Measurements from ENCODE around the gene TMEM108. TPM values are rescaled to one million over a fixed set of nuclear protein-coding genes. Genes with fewer than 3 reads are reported as not detected.

TMEM108 gene
- total and polyA plus RNA-seq, 9 donors, result under 0.01 to 4.2 (median 0.46) TPM; not detected in 2

DNA sequence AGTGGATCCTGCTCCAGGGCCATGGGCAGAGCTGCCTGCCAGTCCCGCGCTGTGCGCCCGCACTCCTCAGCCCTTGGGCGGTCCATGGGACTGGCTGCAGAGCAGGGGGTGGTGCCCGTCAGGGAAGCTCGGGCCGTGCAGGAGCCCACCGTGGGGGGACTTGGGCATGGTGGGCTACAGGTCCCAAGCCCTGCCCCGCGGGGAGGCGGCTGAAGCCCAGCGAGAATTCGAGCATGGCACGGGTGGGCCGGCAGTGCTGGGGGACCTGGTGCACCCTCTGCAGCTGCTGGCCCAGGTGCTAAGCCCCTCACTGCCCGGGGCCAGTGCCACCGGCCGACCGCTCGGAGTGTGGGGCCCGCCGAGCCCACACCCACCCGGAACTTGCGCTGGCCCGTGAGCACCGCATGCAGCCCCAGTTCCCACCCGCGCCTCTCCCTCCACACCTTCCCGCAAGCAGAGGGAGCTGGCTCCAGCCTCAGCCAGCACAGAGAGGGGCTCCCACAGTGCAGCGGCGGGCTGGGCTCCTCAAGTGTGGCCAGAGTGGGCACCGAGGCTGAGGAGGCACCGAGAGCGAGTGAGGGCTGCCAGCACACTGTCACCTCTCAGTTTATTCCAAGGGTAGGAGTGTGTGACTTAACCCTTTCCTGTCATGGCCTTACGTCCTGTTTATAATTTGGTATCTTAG is 129.3 kb downstream of the TMEM108 start:
- WGBS, 3 donors, result 94 to 98% (median 97%) methylated on average over 31 to 36 of the region's 36 CpGs
- H3K27me3 ChIP-seq, result no peaks in the 10 kb centered on the region
- TF ChIP-seq POLR2A (IDR thresholded peaks at IDR 0.05) (no peak), CTCF (IDR thresholded peaks at IDR 0.05) (no peak), EP300 (IDR thresholded peaks at IDR 0.05) (no peak)
- H3K4me3 ChIP-seq, result no peak overlapping the region
- intact Hi-C loops (cut with DNase I), result no loop called here
- H3K9me3 ChIP-seq, result no peaks in the 10 kb centered on the region
- H3K27ac ChIP-seq, result no peak overlapping the region
- no peaks in the 10 kb centered on the region for H3K36me3 ChIP-seq
- no peaks in the 10 kb centered on the region for H3K4me1 ChIP-seq (ENCODE audit: insufficient read depth)
- no peak for DNase-seq

GRCh38 chr3:133168025-133168401 is 129.8 kb downstream of the TMEM108 start:
- 95 to 100% (median 96%) methylated on average over 1 of the region's 1 CpG for WGBS, 3 donors
- DNase-seq, result no peak
- H3K4me1 ChIP-seq (ENCODE audit: insufficient read depth), result no peaks in the 10 kb centered on the region
- H3K4me3 ChIP-seq, result no peak overlapping the region
- no peaks in the 10 kb centered on the region for H3K27me3 ChIP-seq
- no peaks in the 10 kb centered on the region for H3K36me3 ChIP-seq
- intact Hi-C loops (cut with DNase I), result no loop called here
- TF ChIP-seq POLR2A (IDR thresholded peaks at IDR 0.05) (no peak), EP300 (IDR thresholded peaks at IDR 0.05) (no peak), CTCF (IDR thresholded peaks at IDR 0.05) (no peak)
- no peak overlapping the region for H3K27ac ChIP-seq
- H3K9me3 ChIP-seq, result no peaks in the 10 kb centered on the region

DNA sequence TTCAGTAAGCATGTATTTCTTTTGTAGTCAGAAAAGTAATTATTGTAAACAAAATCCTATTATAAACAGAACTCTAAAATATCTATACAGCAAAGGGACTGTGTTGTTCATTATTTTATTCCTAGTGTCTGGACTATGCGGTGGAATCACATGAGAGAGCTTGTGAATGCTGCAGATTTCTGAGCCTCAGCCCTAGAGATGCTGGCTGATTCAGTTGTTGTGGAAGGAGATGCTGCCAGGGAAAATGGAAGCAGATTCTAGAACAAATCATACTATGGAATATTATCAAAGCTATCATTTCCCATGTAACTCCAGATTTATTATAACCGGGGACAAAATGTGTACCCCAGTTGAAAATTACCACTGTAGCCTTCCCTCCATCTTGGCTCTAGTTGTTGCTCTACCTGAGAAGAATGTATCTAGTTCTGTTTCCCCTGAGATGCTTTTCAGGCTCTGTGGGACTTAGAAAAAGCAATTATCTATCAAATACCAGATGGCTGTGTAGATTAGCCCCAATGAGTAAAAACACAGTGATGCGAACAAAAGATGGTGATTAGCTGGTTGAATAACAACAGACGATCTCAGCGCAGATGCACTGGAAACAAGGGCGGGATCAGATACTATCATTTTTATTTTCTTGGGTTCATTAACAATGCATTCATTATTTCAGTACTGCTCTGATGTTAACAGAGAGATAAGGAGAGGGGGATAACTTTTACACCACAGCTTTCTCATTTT is 131.3 kb downstream of the TMEM108 start:
- 89 to 95% (median 92%) methylated on average over 6 of the region's 6 CpGs for WGBS, 3 donors
- Histone ChIP-seq H3K36me3 (no peaks in the 10 kb centered on the region), H3K27ac (no peak overlapping the region), H3K4me1 (ENCODE audit: insufficient read depth) (no peaks in the 10 kb centered on the region), H3K4me3 (no peak overlapping the region), H3K27me3 (no peaks in the 10 kb centered on the region), H3K9me3 (no peaks in the 10 kb centered on the region)
- no peak for TF ChIP-seq POLR2A (IDR thresholded peaks at IDR 0.05)
- TF ChIP-seq CTCF (IDR thresholded peaks at IDR 0.05), result no peak
- TF ChIP-seq EP300 (IDR thresholded peaks at IDR 0.05), result no peak
- DNase-seq, result no peak
- intact Hi-C loops (cut with DNase I), result no loop called here

DNA sequence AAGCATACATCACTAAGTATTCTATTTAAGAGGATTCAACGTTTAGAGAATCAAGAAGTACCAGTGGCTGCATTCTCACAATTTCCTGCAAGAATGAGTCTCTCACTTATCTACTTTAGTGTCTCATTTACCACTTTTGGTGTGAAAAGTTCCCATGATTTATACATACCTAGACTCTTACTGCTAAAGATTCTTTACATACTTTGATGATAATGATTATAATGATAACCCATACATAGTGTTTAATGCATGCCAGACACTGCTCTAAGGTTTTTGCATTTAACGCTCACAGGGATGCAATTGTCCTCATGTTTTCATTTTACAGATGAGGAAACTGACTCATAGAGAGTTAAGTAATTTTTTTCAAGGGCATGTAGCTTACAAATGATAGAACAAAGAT is 133.6 kb downstream of the TMEM108 start:
- WGBS, 3 donors, result 64 to 67% (median 66%) methylated on average over 2 of the region's 2 CpGs
- H3K27me3 ChIP-seq, result no peaks in the 10 kb centered on the region

More for the DNA sequence above, 133.6 kb downstream of the TMEM108 start:
- DNase-seq, result no peak
- H3K27ac ChIP-seq, result no peak overlapping the region
- intact Hi-C loops (cut with DNase I), result no loop called here
- H3K4me3 ChIP-seq, result no peak overlapping the region
- H3K4me1 ChIP-seq (ENCODE audit: insufficient read depth), result no peaks in the 10 kb centered on the region
- H3K9me3 ChIP-seq, result no peaks in the 10 kb centered on the region
- TF ChIP-seq POLR2A (IDR thresholded peaks at IDR 0.05) (no peak), CTCF (IDR thresholded peaks at IDR 0.05) (no peak), EP300 (IDR thresholded peaks at IDR 0.05) (no peak)
- no peaks in the 10 kb centered on the region for H3K36me3 ChIP-seq
